ENCODE data around the gene ZMYND11.
"Not testable (repeated sequence)": the region's sequence is repeated elsewhere in the genome, so short reads cannot be mapped to it uniquely, and the experiment has no call there.

The ZMYND11 gene

DNA sequence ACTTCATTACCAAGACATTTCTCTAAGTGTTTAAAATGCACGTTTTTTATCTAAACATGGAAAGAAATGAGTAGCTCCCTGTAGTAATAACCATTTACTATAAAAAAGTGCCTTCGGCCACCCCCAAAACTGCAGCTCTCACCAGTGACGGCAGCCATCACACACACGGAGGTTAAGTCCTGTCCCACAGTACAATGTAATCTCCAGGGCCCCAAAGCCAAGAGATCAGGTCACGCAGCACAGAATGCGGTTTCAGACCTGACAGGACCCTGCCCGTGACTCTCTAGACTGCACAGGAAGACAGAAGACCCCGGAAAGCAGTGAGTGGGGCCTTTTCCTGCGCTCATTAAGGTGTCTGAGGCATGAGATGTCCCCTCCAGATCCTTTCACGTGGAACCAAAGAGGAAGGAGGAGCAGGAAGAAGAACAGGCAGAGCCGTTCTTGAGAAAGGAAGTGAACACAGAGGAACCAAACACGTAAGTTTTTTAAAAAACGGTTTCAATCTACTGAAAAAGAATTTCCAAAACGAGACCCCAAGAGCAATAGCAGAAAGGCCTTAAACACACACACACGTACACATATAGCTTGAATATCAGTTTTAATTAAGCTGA is 125.7 kb downstream of the ZMYND11 start:
- Histone ChIP-seq H3K4me3 (ENCODE audit: low read length) (no peak overlapping the region), H3K9me3 (ENCODE audit: control insufficient read depth, low read depth, low read length) (no peaks in the 10 kb centered on the region), H3K4me1 (ENCODE audit: control insufficient read depth, low read depth, low read length) (no peaks in the 10 kb centered on the region), H3K27me3 (ENCODE audit: control insufficient read depth, insufficient read depth, low read length) (no peaks in the 10 kb centered on the region), H3K36me3 (ENCODE audit: control insufficient read depth, low read depth, low read length) (no peaks in the 10 kb centered on the region), H3K27ac (ENCODE audit: low read length) (no peak overlapping the region), H3K9ac (ENCODE audit: low read length) (no peak overlapping the region)

DNA sequence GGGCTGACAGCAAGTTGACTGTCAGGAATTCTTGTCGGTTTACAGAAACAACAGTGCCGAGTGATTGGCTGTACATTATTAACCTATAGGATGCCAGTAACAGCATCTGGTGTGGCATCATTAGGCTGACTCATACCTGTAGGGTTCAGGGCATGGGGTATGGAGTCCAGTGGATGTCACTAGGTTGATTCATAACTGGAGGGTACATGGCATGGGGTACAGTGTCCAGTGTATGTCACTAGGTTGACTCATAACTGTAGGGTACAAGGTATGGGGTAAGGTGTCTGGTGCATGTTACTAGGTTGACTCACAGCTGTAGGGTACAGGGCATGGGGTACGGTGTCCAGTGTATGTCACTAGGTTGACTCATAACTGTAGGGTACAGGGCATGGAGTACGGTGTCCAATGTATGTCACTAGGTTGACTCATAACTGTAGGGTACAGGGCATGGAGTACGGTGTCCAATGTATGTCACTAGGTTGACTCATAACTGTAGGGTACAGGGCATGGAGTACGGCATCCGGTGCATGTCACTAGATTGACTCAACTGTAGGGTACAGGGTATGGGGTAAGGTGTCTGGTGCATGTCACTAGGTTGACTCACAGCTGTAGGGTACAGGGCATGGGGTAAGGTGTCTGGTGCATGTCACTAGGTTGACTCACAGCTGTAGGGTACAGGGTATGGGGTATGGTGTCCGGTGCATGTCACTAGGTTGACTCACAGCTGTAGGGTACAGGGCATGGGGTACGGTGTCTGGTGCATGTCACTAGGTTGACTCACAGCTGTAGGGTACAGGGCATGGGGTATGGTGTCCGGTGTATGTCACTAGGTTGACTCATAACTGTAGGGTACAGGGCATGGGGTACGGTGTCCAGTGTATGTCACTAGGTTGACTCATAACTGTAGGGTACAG is 129.2 kb downstream of the ZMYND11 start:
- not testable (repeated sequence) for H3K4me1 ChIP-seq (ENCODE audit: control insufficient read depth, low read depth, low read length); H3K27ac ChIP-seq (ENCODE audit: low read length); H3K4me3 ChIP-seq (ENCODE audit: low read length); H3K9ac ChIP-seq (ENCODE audit: low read length); H3K9me3 ChIP-seq (ENCODE audit: control insufficient read depth, low read depth, low read length); H3K36me3 ChIP-seq (ENCODE audit: control insufficient read depth, low read depth, low read length); H3K27me3 ChIP-seq (ENCODE audit: control insufficient read depth, insufficient read depth, low read length)

DNA sequence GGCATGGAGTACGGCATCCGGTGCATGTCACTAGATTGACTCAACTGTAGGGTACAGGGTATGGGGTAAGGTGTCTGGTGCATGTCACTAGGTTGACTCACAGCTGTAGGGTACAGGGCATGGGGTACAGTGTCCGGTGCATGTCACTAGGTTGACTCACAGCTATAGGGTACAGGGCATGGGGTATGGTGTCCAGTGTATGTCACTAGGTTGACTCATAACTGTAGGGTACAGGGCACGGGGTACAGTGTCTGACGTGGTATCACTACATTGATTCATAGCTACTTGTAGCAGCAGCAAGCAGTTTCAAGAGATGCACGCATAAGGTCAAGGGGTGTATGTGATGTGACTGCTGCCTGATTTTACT is 129.8 kb downstream of the ZMYND11 start:
- not testable (repeated sequence) for H3K27ac ChIP-seq (ENCODE audit: low read length); H3K9me3 ChIP-seq (ENCODE audit: control insufficient read depth, low read depth, low read length); H3K27me3 ChIP-seq (ENCODE audit: control insufficient read depth, insufficient read depth, low read length); H3K4me1 ChIP-seq (ENCODE audit: control insufficient read depth, low read depth, low read length); H3K4me3 ChIP-seq (ENCODE audit: low read length); H3K9ac ChIP-seq (ENCODE audit: low read length); H3K36me3 ChIP-seq (ENCODE audit: control insufficient read depth, low read depth, low read length)

DNA sequence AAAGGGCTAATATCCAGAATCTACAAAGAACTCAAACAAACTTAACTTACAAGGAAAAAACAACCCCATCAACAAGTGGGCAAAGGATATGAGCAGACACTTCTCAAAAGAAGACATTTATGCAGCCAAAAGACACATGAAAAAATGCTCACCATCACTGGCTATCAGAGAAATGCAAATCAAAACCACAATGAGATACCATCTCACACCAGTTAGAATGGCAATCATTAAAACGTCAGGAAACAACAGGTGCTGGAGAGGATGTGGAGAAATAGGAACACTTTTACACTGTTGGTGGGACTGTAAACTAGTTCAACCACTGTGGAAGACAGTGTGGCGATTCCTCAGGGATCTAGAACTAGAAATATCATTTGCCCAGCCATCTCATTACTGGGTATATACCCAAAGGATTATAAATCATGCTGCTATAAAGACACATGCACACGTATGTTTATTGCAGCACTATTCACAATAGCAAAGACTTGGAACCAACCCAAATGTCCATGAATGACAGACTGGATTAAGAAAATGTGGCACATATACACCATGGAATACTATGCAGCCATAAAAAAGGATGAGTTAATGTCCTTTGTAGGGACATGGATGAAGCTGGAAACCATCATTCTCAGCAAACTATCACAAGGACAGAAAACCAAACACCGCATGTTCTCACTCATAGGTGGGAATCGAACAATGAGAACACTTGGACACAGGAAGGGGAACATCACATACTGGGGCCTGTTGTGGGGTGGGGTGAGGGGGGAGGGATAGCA is 130.7 kb downstream of the ZMYND11 start:
- H3K36me3 ChIP-seq (ENCODE audit: control insufficient read depth, low read depth, low read length); H3K4me1 ChIP-seq (ENCODE audit: control insufficient read depth, low read depth, low read length); H3K9ac ChIP-seq (ENCODE audit: low read length); H3K9me3 ChIP-seq (ENCODE audit: control insufficient read depth, low read depth, low read length); H3K27ac ChIP-seq (ENCODE audit: low read length); H3K27me3 ChIP-seq (ENCODE audit: control insufficient read depth, insufficient read depth, low read length); H3K4me3 ChIP-seq (ENCODE audit: low read length): not testable (repeated sequence)

DNA sequence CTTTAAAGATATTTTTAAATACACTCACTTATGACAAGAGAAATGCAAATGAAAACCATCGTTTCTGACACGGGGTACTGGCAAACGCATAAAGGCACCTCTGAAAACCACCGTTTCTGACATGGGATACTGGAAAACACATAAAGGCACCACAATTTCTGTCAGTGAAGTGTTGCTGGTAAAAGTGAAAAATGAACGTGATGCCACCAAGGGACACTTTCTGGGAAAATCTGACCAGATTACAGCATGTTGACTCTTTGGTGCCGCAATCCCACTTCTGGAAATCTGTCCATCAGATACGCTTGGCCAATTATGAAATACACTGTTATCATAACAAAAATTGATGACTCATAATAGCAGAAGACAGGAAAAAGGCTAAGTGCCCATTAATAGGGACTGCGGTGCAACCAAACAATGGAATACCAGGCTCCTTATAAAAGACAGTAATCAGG is 131.7 kb downstream of the ZMYND11 start:
- H3K9ac ChIP-seq (ENCODE audit: low read length): no peak overlapping the region
- no peak overlapping the region for H3K4me3 ChIP-seq (ENCODE audit: low read length)
- H3K27me3 ChIP-seq (ENCODE audit: control insufficient read depth, insufficient read depth, low read length): no peaks in the 10 kb centered on the region
- no peak overlapping the region for H3K27ac ChIP-seq (ENCODE audit: low read length)
- H3K36me3 ChIP-seq (ENCODE audit: control insufficient read depth, low read depth, low read length): no peaks in the 10 kb centered on the region
- H3K9me3 ChIP-seq (ENCODE audit: control insufficient read depth, low read depth, low read length): no peaks in the 10 kb centered on the region
- no peaks in the 10 kb centered on the region for H3K4me1 ChIP-seq (ENCODE audit: control insufficient read depth, low read depth, low read length)

DNA sequence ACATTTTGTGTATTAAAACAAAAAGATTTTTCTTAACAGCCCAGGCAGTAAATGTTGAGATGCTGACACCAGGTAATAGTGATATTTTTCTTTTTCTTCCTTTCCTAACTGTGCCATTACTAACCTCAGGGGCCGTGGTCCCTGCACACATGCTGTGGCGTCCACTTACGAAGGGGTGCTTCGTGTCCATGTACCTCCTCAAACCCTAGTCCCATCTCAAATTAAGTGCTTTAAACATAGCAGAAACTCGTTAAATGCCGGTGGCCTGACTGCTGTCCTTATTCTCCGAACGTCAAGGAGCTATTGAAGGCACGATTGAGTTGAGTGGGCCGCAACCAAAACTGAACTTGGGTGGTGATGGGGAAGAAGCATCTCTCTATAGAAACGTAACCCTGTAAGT is 132.4 kb downstream of the ZMYND11 start:
- Histone ChIP-seq H3K9ac (ENCODE audit: low read length) (no peak overlapping the region), H3K36me3 (ENCODE audit: control insufficient read depth, low read depth, low read length) (no peaks in the 10 kb centered on the region), H3K27me3 (ENCODE audit: control insufficient read depth, insufficient read depth, low read length) (no peaks in the 10 kb centered on the region), H3K4me1 (ENCODE audit: control insufficient read depth, low read depth, low read length) (peaks cover 3% of the 10 kb centered on the region), H3K27ac (ENCODE audit: low read length) (no peak overlapping the region), H3K4me3 (ENCODE audit: low read length) (no peak overlapping the region), H3K9me3 (ENCODE audit: control insufficient read depth, low read depth, low read length) (no peaks in the 10 kb centered on the region)

DNA sequence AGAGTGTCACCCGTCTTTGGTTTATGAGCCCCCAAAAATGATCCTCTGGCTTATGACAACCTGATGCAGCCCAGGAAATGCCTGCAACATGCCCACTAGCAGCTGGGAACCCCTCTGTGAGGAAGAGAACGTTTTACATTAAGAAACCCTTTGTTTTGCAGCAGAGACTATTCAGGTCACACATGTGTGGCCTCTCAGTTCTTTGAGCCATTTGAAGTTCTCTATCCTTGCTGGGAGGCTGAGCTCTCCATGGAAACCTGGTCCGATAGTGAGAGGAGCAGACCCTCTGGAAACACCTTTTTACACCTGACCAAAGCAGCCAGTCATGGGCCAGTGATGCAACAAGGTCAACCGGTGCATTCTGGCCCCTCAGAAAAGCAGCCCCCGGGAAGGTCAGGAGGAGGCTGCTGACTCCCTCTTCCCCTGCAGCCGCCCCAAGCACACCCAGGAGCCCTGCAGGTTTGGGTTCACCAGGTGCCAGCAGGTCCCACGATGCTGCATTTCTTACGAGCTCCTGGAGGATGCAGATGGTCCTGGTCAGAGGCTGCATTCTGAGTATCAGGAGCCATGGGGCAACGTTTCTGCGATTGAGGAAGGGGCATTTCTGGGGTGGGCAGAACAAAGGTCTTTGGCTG is 134.3 kb downstream of the ZMYND11 start:
- Histone ChIP-seq H3K27ac (ENCODE audit: low read length) (no peak overlapping the region), H3K9ac (ENCODE audit: low read length) (no peak overlapping the region), H3K4me3 (ENCODE audit: low read length) (no peak overlapping the region), H3K36me3 (ENCODE audit: control insufficient read depth, low read depth, low read length) (no peaks in the 10 kb centered on the region), H3K9me3 (ENCODE audit: control insufficient read depth, low read depth, low read length) (no peaks in the 10 kb centered on the region), H3K4me1 (ENCODE audit: control insufficient read depth, low read depth, low read length) (peaks cover 4% of the 10 kb centered on the region), H3K27me3 (ENCODE audit: control insufficient read depth, insufficient read depth, low read length) (no peaks in the 10 kb centered on the region)

DNA sequence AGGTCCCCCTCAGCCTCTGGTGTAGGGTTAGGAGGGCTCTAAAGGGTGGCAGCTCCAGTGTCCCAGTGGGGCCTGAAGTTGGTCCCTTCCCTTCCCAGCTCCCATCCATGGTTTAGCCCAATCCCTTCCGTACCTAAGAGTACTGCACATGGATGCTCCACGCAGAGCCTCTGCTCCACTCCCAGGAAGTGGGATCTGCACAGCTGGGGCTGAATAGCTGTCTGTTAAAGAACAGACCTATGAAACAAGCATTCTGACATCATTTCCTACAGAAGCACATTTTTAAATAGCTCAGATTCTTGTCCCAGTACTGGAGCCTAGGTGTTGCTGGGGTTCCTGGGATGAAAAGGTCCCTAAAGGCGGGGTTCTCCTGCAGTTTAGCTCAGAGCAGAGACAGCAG is 135.9 kb downstream of the ZMYND11 start:
- H3K4me3 ChIP-seq (ENCODE audit: low read length): no peak overlapping the region
- H3K9me3 ChIP-seq (ENCODE audit: control insufficient read depth, low read depth, low read length): no peaks in the 10 kb centered on the region
- peaks cover 4% of the 10 kb centered on the region for H3K4me1 ChIP-seq (ENCODE audit: control insufficient read depth, low read depth, low read length)
- no peak overlapping the region for H3K9ac ChIP-seq (ENCODE audit: low read length)
- H3K27ac ChIP-seq (ENCODE audit: low read length): no peak overlapping the region
- H3K27me3 ChIP-seq (ENCODE audit: control insufficient read depth, insufficient read depth, low read length): no peaks in the 10 kb centered on the region
- H3K36me3 ChIP-seq (ENCODE audit: control insufficient read depth, low read depth, low read length): no peaks in the 10 kb centered on the region

DNA sequence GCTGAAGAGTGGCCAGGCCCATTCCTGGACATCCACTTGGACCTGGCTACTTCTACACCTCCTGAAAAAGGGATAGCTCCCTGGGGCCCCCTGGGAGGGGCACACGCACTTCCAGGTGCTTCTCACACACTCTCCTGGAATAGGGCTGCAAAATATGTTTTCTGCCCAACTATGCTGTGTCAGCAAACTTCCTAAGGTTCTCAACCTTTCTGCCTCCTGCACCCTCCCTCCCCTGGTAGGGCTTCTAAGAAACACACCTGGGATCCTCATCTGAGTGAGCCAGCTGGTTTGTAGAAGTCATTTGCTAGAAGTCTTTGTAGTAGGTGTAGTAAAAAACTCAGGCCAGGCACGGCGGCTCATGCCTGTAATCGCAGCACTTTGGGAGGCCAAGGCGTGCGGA is 136.5 kb downstream of the ZMYND11 start:
- peaks cover 4% of the 10 kb centered on the region for H3K4me1 ChIP-seq (ENCODE audit: control insufficient read depth, low read depth, low read length)
- H3K27me3 ChIP-seq (ENCODE audit: control insufficient read depth, insufficient read depth, low read length): no peaks in the 10 kb centered on the region
- H3K36me3 ChIP-seq (ENCODE audit: control insufficient read depth, low read depth, low read length): no peaks in the 10 kb centered on the region
- no peak overlapping the region for H3K27ac ChIP-seq (ENCODE audit: low read length)
- H3K9ac ChIP-seq (ENCODE audit: low read length): no peak overlapping the region
- no peaks in the 10 kb centered on the region for H3K9me3 ChIP-seq (ENCODE audit: control insufficient read depth, low read depth, low read length)
- H3K4me3 ChIP-seq (ENCODE audit: low read length): no peak overlapping the region

DNA sequence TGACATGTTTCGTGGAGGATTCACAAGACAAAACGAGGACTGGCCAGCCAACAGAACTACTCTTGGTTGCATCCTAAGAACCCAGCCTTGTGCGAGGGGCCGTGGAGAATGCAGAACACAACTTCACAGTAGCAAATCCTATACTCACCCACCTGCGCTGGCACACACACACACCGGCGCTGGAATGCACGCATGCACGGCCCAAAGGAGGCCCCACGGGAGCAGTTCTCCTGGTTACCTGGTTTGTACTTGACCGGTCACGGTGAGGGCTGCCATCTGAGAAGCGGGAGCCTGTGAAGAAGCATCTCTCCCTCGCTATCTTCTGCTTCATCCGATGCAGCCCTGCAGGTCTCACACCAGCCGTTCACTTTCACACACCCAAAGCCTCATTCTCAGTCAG is 137.8 kb downstream of the ZMYND11 start:
- H3K36me3 ChIP-seq (ENCODE audit: control insufficient read depth, low read depth, low read length): no peaks in the 10 kb centered on the region
- peaks cover 4% of the 10 kb centered on the region for H3K4me1 ChIP-seq (ENCODE audit: control insufficient read depth, low read depth, low read length)
- H3K27ac ChIP-seq (ENCODE audit: low read length): no peak overlapping the region
- H3K9ac ChIP-seq (ENCODE audit: low read length): no peak overlapping the region
- H3K9me3 ChIP-seq (ENCODE audit: control insufficient read depth, low read depth, low read length): no peaks in the 10 kb centered on the region
- H3K4me3 ChIP-seq (ENCODE audit: low read length): no peak overlapping the region
- H3K27me3 ChIP-seq (ENCODE audit: control insufficient read depth, insufficient read depth, low read length): no peaks in the 10 kb centered on the region

DNA sequence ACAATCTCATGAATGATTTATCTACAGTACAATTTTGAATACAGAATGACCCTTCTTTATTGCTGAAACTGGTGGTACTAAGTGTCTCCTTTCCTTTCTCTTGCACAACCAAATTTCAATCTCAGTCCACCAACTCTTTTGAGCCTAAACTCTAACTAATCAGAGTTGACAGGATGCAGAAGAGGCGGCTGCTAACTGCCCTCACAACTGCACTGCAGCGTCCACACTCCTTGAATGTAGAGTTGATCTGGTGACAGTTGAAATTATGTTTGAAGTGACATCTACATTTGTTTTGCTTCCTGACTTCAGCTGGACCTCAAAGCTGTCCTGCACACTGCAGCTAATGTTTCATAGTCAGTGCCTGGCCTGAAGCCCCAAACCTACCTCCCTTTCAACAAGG is 139.6 kb downstream of the ZMYND11 start:
- Histone ChIP-seq H3K9ac (ENCODE audit: low read length) (no peak overlapping the region), H3K9me3 (ENCODE audit: control insufficient read depth, low read depth, low read length) (no peaks in the 10 kb centered on the region), H3K36me3 (ENCODE audit: control insufficient read depth, low read depth, low read length) (no peaks in the 10 kb centered on the region), H3K4me1 (ENCODE audit: control insufficient read depth, low read depth, low read length) (peaks cover 4% of the 10 kb centered on the region), H3K4me3 (ENCODE audit: low read length) (no peak overlapping the region), H3K27me3 (ENCODE audit: control insufficient read depth, insufficient read depth, low read length) (no peaks in the 10 kb centered on the region), H3K27ac (ENCODE audit: low read length) (no peak overlapping the region)
